ENCODE measurements around the gene OR1J2.

The OR1J2 gene

DNA sequence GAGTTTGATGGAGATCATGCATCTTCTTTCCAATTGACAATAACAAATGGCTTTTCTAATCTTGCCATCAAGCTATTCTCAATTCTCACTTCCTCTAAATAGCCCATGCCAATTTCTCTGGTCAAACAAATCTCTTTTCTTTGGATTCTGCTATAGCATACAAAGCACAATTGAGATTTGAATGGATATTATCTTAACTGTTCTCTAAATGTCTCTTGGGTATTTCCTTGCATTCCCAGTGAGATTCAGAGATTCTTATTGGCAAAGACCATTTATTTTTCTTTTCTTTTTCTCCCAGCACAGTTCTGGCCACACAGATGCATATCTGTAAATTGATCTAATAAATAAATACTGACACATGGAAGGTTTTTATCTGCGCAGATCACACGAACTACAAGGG lies 42.2 kb downstream of the OR1J2 start, which contains the start of gene OR1N2:
Gene OR1N2, plus strand, starts transcription at position 301 of the 400 bp plus-strand sequence. CDS start 100 bp downstream, outside the sequence.
- DNase-seq: no peak
